K562 (cell line): ENCODE data around the gene SMG9. TPM values are rescaled to one million over a fixed set of nuclear protein-coding genes. Genes with fewer than 3 reads are reported as not detected.
A peak's percentile ranks its signal among the peaks of the same experiment; 100 is the strongest.

Experiments
- ARHGAP35 ChIP-seq: fragments of 450-650 bp; IDR thresholded peaks from 2 replicates; pipeline ENCODE4 v1.6.1; 2018; ENCODE audit not compliant: partially characterized antibody
- NR2C2 ChIP-seq, 2 experiments: fragments of 200-800 bp in 1 of 2; sonication (Bioruptor generic) in 1 of 2; sonication (generic) in 1 of 2; formaldehyde crosslinking in 1 of 2; IDR thresholded peaks; 2 replicates each; pipeline versions ENCODE4 v1.6.1 to v1.8.0; 2016 to 2022; ENCODE audit warnings: mild to moderate bottlenecking in 1 of 2, missing compliant biosample characterization in 1 of 2, missing genetic modification characterization in 1 of 2, missing genetic modification reagents in 1 of 2
- OTX1 ChIP-seq: fragments of 450-650 bp; formaldehyde crosslinking; IDR thresholded peaks from 2 replicates; pipeline ENCODE4 v1.4.0; 2022; ENCODE audit warnings: mild to moderate bottlenecking
- POLR2A ChIP-seq: fragments of 450-650 bp; conservative IDR thresholded peaks from 2 replicates; pipeline ENCODE4 v1.6.1; 2016
- ZFP36 ChIP-seq: fragments of 150-350 bp; IDR thresholded peaks from 2 replicates; pipeline ENCODE4 v1.6.1; 2018; ENCODE audit warnings: low read length, low read depth; ENCODE audit not compliant: partially characterized antibody
- ZNF324 ChIP-seq: fragments of 250-450 bp; sonication (Bioruptor Pico); IDR thresholded peaks from 2 replicates; pipeline ENCODE4 v1.4.0; 2020; ENCODE audit warnings: mild to moderate bottlenecking
- ZNF589 ChIP-seq: fragments of 200-800 bp; sonication (Bioruptor generic); IDR thresholded peaks from 2 replicates; pipeline ENCODE4 v1.6.1; 2016; ENCODE audit warnings: low read depth, missing genetic modification characterization, missing compliant biosample characterization
- ZNF668 ChIP-seq: fragments of 250-450 bp; sonication (Bioruptor Pico); IDR thresholded peaks from 2 replicates; pipeline ENCODE4 v1.8.0; 2022; ENCODE audit warnings: mild to moderate bottlenecking, inconsistent platforms
- polyA plus RNA-seq, 8 experiments: library from polyadenylated mRNA; depleted of rRNA in 4 of 8; stranded (reverse) in 5 of 8; unstranded in 3 of 8; fragments of >200 nt; fragmentation: Nextera tagmentation in 2 of 8; fragmentation: Illumina TruSeq in 1 of 8; extraction: Ambion mirVana in 2 of 8; extraction: Trizol in 1 of 8; gene quantifications; 2 replicates each; pipeline versions ENCODE4 v1.2.1 to v1.2.3, GENCODE V29; 2011 to 2014; ENCODE audit warnings: inconsistent platforms in 1 of 8, missing spikeins in 1 of 8
- total RNA-seq, 7 experiments: library from RNA; depleted of rRNA in 6 of 7; stranded (reverse); fragments of >200 nt in 6 of 7; fragmentation: Illumina TruSeq in 2 of 7; extraction: Trizol in 2 of 7; gene quantifications; 2 replicates each; pipeline versions ENCODE4 v1.2.1 to v1.2.3, GENCODE V29; 2011 to 2021; ENCODE audit warnings: low replicate concordance in 1 of 7
- TF ChIP-seq, protein P1 (sequence below): sonication (generic); formaldehyde crosslinking; IDR thresholded peaks from 2 replicates; pipeline ENCODE4 v1.8.1; 2023; ENCODE audit warnings: mild to moderate bottlenecking, missing genetic modification reagents
- TF ChIP-seq, protein P2 (sequence below): sonication (generic); formaldehyde crosslinking; IDR thresholded peaks from 2 replicates; pipeline ENCODE4 v1.9.0; 2022; ENCODE audit warnings: mild to moderate bottlenecking, missing genetic modification reagents
- TF ChIP-seq, protein P3 (sequence below): sonication (generic); formaldehyde crosslinking; IDR thresholded peaks from 2 replicates; pipeline ENCODE4 v1.8.0; 2023; ENCODE audit warnings: mild to moderate bottlenecking, missing genetic modification reagents

The SMG9 gene
- total and polyA plus RNA-seq, 9 of the 15 experiments (the other 6 are each of a cell fraction or from before 2014, with no cell fraction given) = 1.7 to 79.7 (median 40.2) TPM

DNA sequence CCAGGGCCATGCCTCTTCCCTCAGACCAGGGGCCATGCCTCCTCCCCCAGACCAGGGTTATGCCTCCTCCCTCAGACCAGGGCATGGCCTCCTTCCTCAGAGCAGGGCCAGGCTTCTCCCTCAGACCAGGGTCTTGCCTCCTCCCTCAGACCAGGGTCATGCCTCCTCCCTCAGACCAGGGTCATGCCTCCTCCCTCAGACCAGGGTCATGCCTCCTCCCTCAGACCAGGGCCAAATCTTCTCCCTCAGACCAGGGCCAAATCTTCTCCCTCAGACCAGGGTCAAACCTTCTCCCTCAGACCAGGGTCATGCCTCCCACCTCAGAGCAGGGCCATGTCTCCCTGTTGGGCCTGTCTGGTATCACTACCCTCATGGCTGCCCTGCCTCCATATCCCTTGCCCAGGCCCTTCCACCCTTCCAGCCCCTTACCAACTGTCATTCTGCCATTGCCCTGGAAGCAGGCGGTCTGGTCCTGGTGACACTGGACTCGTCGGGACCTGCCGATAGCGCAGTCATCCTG, 43.3 kb upstream of the SMG9 start (continued):
- TF ChIP-seq ZNF589 (CRISPR knock-in tag) (no peak), ARHGAP35 (peak; percentile 86), ZFP36 (peak; percentile 90), ZNF324 (no peak), POLR2A (no peak), OTX1 (CRISPR knock-in tag) (no peak), NR2C2 (CRISPR knock-in tag; IDR thresholded peaks at IDR 0.05) (peak; percentile 91), NR2C2 (tag; IDR thresholded peaks at IDR 0.05) (peak; percentile 48; the same call in 1 of the 2 replicates), ZNF668 (CRISPR knock-in tag) (no peak)
- TF ChIP-seq, protein P1, sequence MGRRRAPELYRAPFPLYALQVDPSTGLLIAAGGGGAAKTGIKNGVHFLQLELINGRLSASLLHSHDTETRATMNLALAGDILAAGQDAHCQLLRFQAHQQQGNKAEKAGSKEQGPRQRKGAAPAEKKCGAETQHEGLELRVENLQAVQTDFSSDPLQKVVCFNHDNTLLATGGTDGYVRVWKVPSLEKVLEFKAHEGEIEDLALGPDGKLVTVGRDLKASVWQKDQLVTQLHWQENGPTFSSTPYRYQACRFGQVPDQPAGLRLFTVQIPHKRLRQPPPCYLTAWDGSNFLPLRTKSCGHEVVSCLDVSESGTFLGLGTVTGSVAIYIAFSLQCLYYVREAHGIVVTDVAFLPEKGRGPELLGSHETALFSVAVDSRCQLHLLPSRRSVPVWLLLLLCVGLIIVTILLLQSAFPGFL (CRISPR knock-in tag) = no peak
- TF ChIP-seq, protein P2, sequence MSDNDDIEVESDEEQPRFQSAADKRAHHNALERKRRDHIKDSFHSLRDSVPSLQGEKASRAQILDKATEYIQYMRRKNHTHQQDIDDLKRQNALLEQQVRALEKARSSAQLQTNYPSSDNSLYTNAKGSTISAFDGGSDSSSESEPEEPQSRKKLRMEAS (CRISPR knock-in tag) = peak; percentile 6; the same call in 1 of the 2 replicates
- TF ChIP-seq, protein P3, sequence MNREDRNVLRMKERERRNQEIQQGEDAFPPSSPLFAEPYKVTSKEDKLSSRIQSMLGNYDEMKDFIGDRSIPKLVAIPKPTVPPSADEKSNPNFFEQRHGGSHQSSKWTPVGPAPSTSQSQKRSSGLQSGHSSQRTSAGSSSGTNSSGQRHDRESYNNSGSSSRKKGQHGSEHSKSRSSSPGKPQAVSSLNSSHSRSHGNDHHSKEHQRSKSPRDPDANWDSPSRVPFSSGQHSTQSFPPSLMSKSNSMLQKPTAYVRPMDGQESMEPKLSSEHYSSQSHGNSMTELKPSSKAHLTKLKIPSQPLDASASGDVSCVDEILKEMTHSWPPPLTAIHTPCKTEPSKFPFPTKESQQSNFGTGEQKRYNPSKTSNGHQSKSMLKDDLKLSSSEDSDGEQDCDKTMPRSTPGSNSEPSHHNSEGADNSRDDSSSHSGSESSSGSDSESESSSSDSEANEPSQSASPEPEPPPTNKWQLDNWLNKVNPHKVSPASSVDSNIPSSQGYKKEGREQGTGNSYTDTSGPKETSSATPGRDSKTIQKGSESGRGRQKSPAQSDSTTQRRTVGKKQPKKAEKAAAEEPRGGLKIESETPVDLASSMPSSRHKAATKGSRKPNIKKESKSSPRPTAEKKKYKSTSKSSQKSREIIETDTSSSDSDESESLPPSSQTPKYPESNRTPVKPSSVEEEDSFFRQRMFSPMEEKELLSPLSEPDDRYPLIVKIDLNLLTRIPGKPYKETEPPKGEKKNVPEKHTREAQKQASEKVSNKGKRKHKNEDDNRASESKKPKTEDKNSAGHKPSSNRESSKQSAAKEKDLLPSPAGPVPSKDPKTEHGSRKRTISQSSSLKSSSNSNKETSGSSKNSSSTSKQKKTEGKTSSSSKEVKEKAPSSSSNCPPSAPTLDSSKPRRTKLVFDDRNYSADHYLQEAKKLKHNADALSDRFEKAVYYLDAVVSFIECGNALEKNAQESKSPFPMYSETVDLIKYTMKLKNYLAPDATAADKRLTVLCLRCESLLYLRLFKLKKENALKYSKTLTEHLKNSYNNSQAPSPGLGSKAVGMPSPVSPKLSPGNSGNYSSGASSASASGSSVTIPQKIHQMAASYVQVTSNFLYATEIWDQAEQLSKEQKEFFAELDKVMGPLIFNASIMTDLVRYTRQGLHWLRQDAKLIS = no peak
- TF ChIP-seq, all 486 proteins: peak for 8
